Measurements from ENCODE around the gene SLC12A7. TPM values are rescaled to one million over a fixed set of nuclear protein-coding genes. Genes with fewer than 3 reads are reported as not detected.

The SLC12A7 gene
- total RNA-seq, 1 experiment from 2014 or later, result 48.2 TPM

- CTCF ChIA-PET, result no interaction called here
- no peaks in the 10 kb centered on the region for H3K27me3 ChIP-seq (ENCODE audit: low read length)
Observed at GRCh38 chr5:1033606-1034420, 78.0 kb downstream of the SLC12A7 start.

GRCh38 chr5:1033178-1033577 is 78.7 kb downstream of the SLC12A7 start:
- Histone ChIP-seq H3K9ac (ENCODE audit: low read length) (no peak overlapping the region), H3K27me3 (ENCODE audit: low read length) (no peaks in the 10 kb centered on the region), H3K4me3 (ENCODE audit: low read length) (no peak overlapping the region), H3K4me1 (ENCODE audit: insufficient read depth, low read length) (no peaks in the 10 kb centered on the region), H3K9me2 (replicated peaks; ENCODE audit: low read length) (no peaks in the 10 kb centered on the region), H3K4me2 (ENCODE audit: low read length) (no peak overlapping the region), H4K20me1 (ENCODE audit: low read length) (no peaks in the 10 kb centered on the region), H2AFZ (ENCODE audit: low read length) (no peak overlapping the region), H3K27ac (ENCODE audit: low read length) (no peak overlapping the region), H3K79me2 (ENCODE audit: low read length) (no peaks in the 10 kb centered on the region), H3K9me3 (ENCODE audit: low read length) (no peaks in the 10 kb centered on the region), H3F3A (ENCODE audit: low read length, unreplicated experiment) (no peaks in the 10 kb centered on the region), H3K36me3 (ENCODE audit: low read depth, low read length) (no peaks in the 10 kb centered on the region)
- no TSS peak for BruUV-seq (replicated peaks)
- ATAC-seq (no peak), DNase-seq (no peak)
- CTCF ChIA-PET, result no interaction called here
- TF ChIP-seq EZH2phosphoT487 (IDR thresholded peaks at IDR 0.05; ENCODE audit: borderline replicate concordance, low read length), result no peak
- TF ChIP-seq CTCF (conservative IDR thresholded peaks at IDR 0.05; ENCODE audit: low read depth, low read length), result no peak
- TF ChIP-seq EZH2 (IDR thresholded peaks at IDR 0.05; ENCODE audit: low read length, unreplicated experiment), result no peak
- intact Hi-C loops (cut with micrococcal nuclease), result no loop called here
- POLR2A ChIA-PET (ENCODE audit: unreplicated experiment), result no interaction called here

More at GRCh38 chr5:1033606-1034420, 78.0 kb downstream of the SLC12A7 start:
- TF ChIP-seq EZH2phosphoT487 (IDR thresholded peaks at IDR 0.05; ENCODE audit: borderline replicate concordance, low read length) (no peak), EZH2 (IDR thresholded peaks at IDR 0.05; ENCODE audit: low read length, unreplicated experiment) (no peak), CTCF (conservative IDR thresholded peaks at IDR 0.05; ENCODE audit: low read depth, low read length) (no peak)
- no peak overlapping the region for H3K9ac ChIP-seq (ENCODE audit: low read length)
- no peak overlapping the region for H2AFZ ChIP-seq (ENCODE audit: low read length)
- no peaks in the 10 kb centered on the region for H4K20me1 ChIP-seq (ENCODE audit: low read length)
- no peak overlapping the region for H3K4me2 ChIP-seq (ENCODE audit: low read length)
- H3K4me3 ChIP-seq (ENCODE audit: low read length), result no peak overlapping the region
- H3K9me3 ChIP-seq (ENCODE audit: low read length), result no peaks in the 10 kb centered on the region
- H3K36me3 ChIP-seq (ENCODE audit: low read depth, low read length), result no peaks in the 10 kb centered on the region
- no TSS peak for BruUV-seq (replicated peaks)
- H3K79me2 ChIP-seq (ENCODE audit: low read length), result no peaks in the 10 kb centered on the region
- DNase-seq, result no peak
- intact Hi-C loops (cut with micrococcal nuclease), result no loop called here
- H3F3A ChIP-seq (ENCODE audit: low read length, unreplicated experiment), result no peaks in the 10 kb centered on the region
- POLR2A ChIA-PET (ENCODE audit: unreplicated experiment), result no interaction called here
- H3K27ac ChIP-seq (ENCODE audit: low read length), result no peak overlapping the region
- no peaks in the 10 kb centered on the region for H3K9me2 ChIP-seq (replicated peaks; ENCODE audit: low read length)
- no peaks in the 10 kb centered on the region for H3K4me1 ChIP-seq (ENCODE audit: insufficient read depth, low read length)
- ATAC-seq, result no peak

GRCh38 chr5:1032551-1033027 is 79.3 kb downstream of the SLC12A7 start:
- no TSS peak for BruUV-seq (replicated peaks)
- no peaks in the 10 kb centered on the region for H4K20me1 ChIP-seq (ENCODE audit: low read length)
- no peaks in the 10 kb centered on the region for H3K27me3 ChIP-seq (ENCODE audit: low read length)
- H3K9me3 ChIP-seq (ENCODE audit: low read length), result no peaks in the 10 kb centered on the region
- no peak overlapping the region for H3K4me3 ChIP-seq (ENCODE audit: low read length)
- no peak for ATAC-seq
- H3F3A ChIP-seq (ENCODE audit: low read length, unreplicated experiment), result no peaks in the 10 kb centered on the region
- intact Hi-C loops (cut with micrococcal nuclease), result no loop called here
- H3K36me3 ChIP-seq (ENCODE audit: low read depth, low read length), result no peaks in the 10 kb centered on the region
- no peaks in the 10 kb centered on the region for H3K79me2 ChIP-seq (ENCODE audit: low read length)
- H3K4me1 ChIP-seq (ENCODE audit: insufficient read depth, low read length), result no peaks in the 10 kb centered on the region
- H3K4me2 ChIP-seq (ENCODE audit: low read length), result no peak overlapping the region
- H3K9ac ChIP-seq (ENCODE audit: low read length), result no peak overlapping the region
- H3K27ac ChIP-seq (ENCODE audit: low read length), result no peak overlapping the region
- no peak for DNase-seq
- H3K9me2 ChIP-seq (replicated peaks; ENCODE audit: low read length), result no peaks in the 10 kb centered on the region
- ChIA-PET CTCF (no interaction called here), POLR2A (ENCODE audit: unreplicated experiment) (no interaction called here)
- TF ChIP-seq CTCF (conservative IDR thresholded peaks at IDR 0.05; ENCODE audit: low read depth, low read length), result no peak
- TF ChIP-seq EZH2 (IDR thresholded peaks at IDR 0.05; ENCODE audit: low read length, unreplicated experiment), result no peak
- TF ChIP-seq EZH2phosphoT487 (IDR thresholded peaks at IDR 0.05; ENCODE audit: borderline replicate concordance, low read length), result no peak
- H2AFZ ChIP-seq (ENCODE audit: low read length), result no peak overlapping the region

Measured in PC-3 (cell line).